CD14-positive monocyte (primary cell): Measurements from ENCODE around the gene CNOT4. TPM values are rescaled to one million over a fixed set of nuclear protein-coding genes. Genes with fewer than 3 reads are reported as not detected.

Source experiments
- DNase-seq, 3 donors: peaks; one replicate each; pipeline ENCODE4 v3.0.0-alpha.2; 2011 to 2022
- H2AFZ ChIP-seq: 2 replicates; pipeline ENCODE4 v1.6.0; 2012; ENCODE audit warnings: mild to moderate bottlenecking, low read depth, low read length, inconsistent platforms; ENCODE audit not compliant: insufficient read depth, poor library complexity, severe bottlenecking
- H3K27ac ChIP-seq, 2 donors: 1 replicate in 1 of 2; 2 replicates in 1 of 2; pipeline ENCODE4 v1.5.1; 2012 to 2013; ENCODE audit warnings: low read length in 2 of 2, control low read depth in 1 of 2, inconsistent platforms in 1 of 2, low read depth in 1 of 2, mild to moderate bottlenecking in 1 of 2
- H3K27me3 ChIP-seq, 2 donors: one replicate each; pipeline versions ENCODE4 v1.6.0 to v1.6.1; 2011 to 2013; ENCODE audit warnings: low read length in 2 of 2; ENCODE audit not compliant: control insufficient read depth in 2 of 2, insufficient read depth in 2 of 2
- H3K36me3 ChIP-seq, 2 donors: replicated peaks in 1 of 2; 1 replicate in 1 of 2; 2 replicates in 1 of 2; pipeline versions ENCODE4 v1.5.1 to v1.6.1; 2012 to 2013; ENCODE audit warnings: low read length in 2 of 2, control low read depth in 1 of 2, inconsistent platforms in 1 of 2, mild to moderate bottlenecking in 1 of 2; ENCODE audit not compliant: insufficient read depth in 2 of 2, control insufficient read depth in 1 of 2
- H3K4me1 ChIP-seq, 2 donors: 1 replicate in 1 of 2; 2 replicates in 1 of 2; pipeline versions ENCODE4 v1.5.1 to v1.6.1; 2012 to 2013; ENCODE audit warnings: low read length in 2 of 2, control low read depth in 1 of 2, inconsistent platforms in 1 of 2, mild to moderate bottlenecking in 1 of 2, moderate library complexity in 1 of 2; ENCODE audit not compliant: insufficient read depth in 2 of 2, control insufficient read depth in 1 of 2
- H3K4me2 ChIP-seq: replicated peaks from 2 replicates; pipeline ENCODE3; 2012; ENCODE audit warnings: low read length, moderate library complexity, mild to moderate bottlenecking; ENCODE audit not compliant: poor library complexity, severe bottlenecking; ENCODE audit errors: extremely low read depth
- H3K4me3 ChIP-seq, 3 experiments: fragments of 200-600 bp in 1 of 3; sonication (generic) in 1 of 3; replicated peaks in 1 of 3; 1 replicate in 2 of 3; 2 replicates in 1 of 3; pipeline ENCODE4 v1.5.1; 2011 to 2013; ENCODE audit warnings: low read length in 3 of 3, mild to moderate bottlenecking in 3 of 3, control low read depth in 2 of 3, low read depth in 2 of 3, inconsistent platforms in 1 of 3, moderate library complexity in 1 of 3
- H3K79me2 ChIP-seq: 2 replicates; pipeline ENCODE4 v1.6.0; 2012; ENCODE audit warnings: mild to moderate bottlenecking, control low read depth, inconsistent platforms, low read length, moderate library complexity; ENCODE audit not compliant: insufficient read depth
- H3K9ac ChIP-seq: 2 replicates; pipeline ENCODE4 v1.6.0; 2017; ENCODE audit warnings: low read length, mild to moderate bottlenecking; ENCODE audit not compliant: insufficient read depth, poor library complexity, severe bottlenecking
- H3K9me3 ChIP-seq, 2 donors: replicated peaks in 1 of 2; 1 replicate in 1 of 2; 2 replicates in 1 of 2; pipeline versions ENCODE4 v1.5.1 to v1.6.1; 2012 to 2013; ENCODE audit warnings: low read length in 2 of 2, control low read depth in 1 of 2; ENCODE audit not compliant: control insufficient read depth in 1 of 2, insufficient read depth in 1 of 2
- H4K20me1 ChIP-seq: 2 replicates; pipeline ENCODE4 v1.6.0; 2012; ENCODE audit warnings: mild to moderate bottlenecking, low read length, control low read depth, moderate library complexity; ENCODE audit not compliant: insufficient read depth
- H3K27ac Mint-ChIP-seq, 7 donors: one replicate each; pipeline ENCODE4 v1.8.0; 2020; ENCODE audit warnings: mild to moderate bottlenecking in 7 of 7, mixed read lengths in 7 of 7, moderate library complexity in 6 of 7, inconsistent platforms in 2 of 7
- H3K27me3 Mint-ChIP-seq, 3 donors: one replicate each; pipeline ENCODE4 v1.8.0; 2021 to 2022; ENCODE audit warnings: low read depth in 3 of 3, mild to moderate bottlenecking in 3 of 3, mixed read lengths in 3 of 3, moderate library complexity in 3 of 3, inconsistent platforms in 1 of 3
- H3K36me3 Mint-ChIP-seq, 2 donors: one replicate each; pipeline ENCODE4 v1.8.0; 2020; ENCODE audit warnings: mixed read lengths in 2 of 2, inconsistent platforms in 1 of 2, mild to moderate bottlenecking in 1 of 2
- H3K4me1 Mint-ChIP-seq: one replicate; pipeline ENCODE4 v1.8.0; 2020; ENCODE audit warnings: mild to moderate bottlenecking, mixed read lengths
- H3K4me3 Mint-ChIP-seq, 2 donors: one replicate each; pipeline ENCODE4 v1.8.0; 2020; ENCODE audit warnings: mild to moderate bottlenecking in 2 of 2, mixed read lengths in 2 of 2, moderate library complexity in 1 of 2
- H3K9me3 Mint-ChIP-seq, 7 donors: one replicate each; pipeline ENCODE4 v1.8.0; 2020 to 2022; ENCODE audit warnings: mixed read lengths in 7 of 7, mild to moderate bottlenecking in 6 of 7, moderate library complexity in 6 of 7, inconsistent platforms in 2 of 7
- CTCF ChIP-seq: fragments of 200-600 bp; IDR thresholded peaks from one replicate; pipeline ENCODE4 v1.8.0; 2022; ENCODE audit warnings: antibody characterized with exemption, mild to moderate bottlenecking
- WGBS: methylation state at CpG from one replicate; pipeline ENCODE4 v1.1.5; 2013; ENCODE audit warnings: missing lambda C conversion rate; ENCODE audit not compliant: insufficient coverage; 5-methylcytosine and 5-hydroxymethylcytosine counted together
- intact Hi-C, 2 donors: fragments of 100-400 bp; cut with micrococcal nuclease; formaldehyde crosslinking; loops; one replicate each; pipeline versions ENCODE4 v1.15.0 to v1.15.1; 2023
- polyA plus RNA-seq, 3 donors: library from polyadenylated mRNA; depleted of rRNA in 1 of 3; unstranded in 2 of 3; stranded (reverse) in 1 of 3; fragments of 300-500 nt in 2 of 3; fragments of >200 nt in 1 of 3; fragmentation: Illumina TruSeq in 2 of 3; gene quantifications; 1 replicate in 2 of 3; 2 replicates in 1 of 3; pipeline ENCODE4 v1.2.3, GENCODE V29; 2012 to 2021

Gene CNOT4
- polyA plus RNA-seq, 3 donors = 4.3 to 7.9 (median 6.3) TPM

GRCh38 chr7:135519233-135519688 is 9.4 kb upstream of the CNOT4 start:
- Mint-ChIP-seq H3K4me1 (peaks cover 11% of the 10 kb centered on the region), H3K27ac (no peak overlapping the region), H3K9me3 (peaks cover 4 to 10% (median 6%) of the 10 kb centered on the region in 7 donors), H3K27me3 (peaks cover 0 to 3% (median 2%) of the 10 kb centered on the region in 3 donors), H3K4me3 (no peak overlapping the region), H3K36me3 (no peaks in the 10 kb centered on the region)
- H3K4me3 ChIP-seq = no peak overlapping the region
- no peaks in the 10 kb centered on the region for H3K36me3 ChIP-seq
- no peak overlapping the region for H3K9ac ChIP-seq
- peaks cover 7% of the 10 kb centered on the region in 2 donors for H3K4me1 ChIP-seq
- intact Hi-C loops = loop anchor here in 1 of 2 donors (10.0 kb wide), 1 partner anchor 146 kb away; the partner anchor contains the start of gene STMP1
- H4K20me1 ChIP-seq = no peaks in the 10 kb centered on the region
- H3K79me2 ChIP-seq = no peaks in the 10 kb centered on the region
- no peaks in the 10 kb centered on the region for H3K9me3 ChIP-seq
- no peak for TF ChIP-seq CTCF
- no peak overlapping the region for H3K27ac ChIP-seq
- no peak overlapping the region for H2AFZ ChIP-seq
- H3K27me3 ChIP-seq = no peaks in the 10 kb centered on the region
- no peak overlapping the region for H3K4me2 ChIP-seq
- no peak for DNase-seq

- no peak overlapping the region for H3K27ac Mint-ChIP-seq
- Histone ChIP-seq H3K9me3 (no peaks in the 10 kb centered on the region), H2AFZ (no peak overlapping the region), H3K27me3 (no peaks in the 10 kb centered on the region), H3K4me1 (peaks cover 7% of the 10 kb centered on the region in 2 donors), H3K79me2 (no peaks in the 10 kb centered on the region), H3K9ac (no peak overlapping the region), H3K36me3 (no peaks in the 10 kb centered on the region), H3K27ac (no peak overlapping the region), H3K4me3 (no peak overlapping the region), H4K20me1 (no peaks in the 10 kb centered on the region), H3K4me2 (no peak overlapping the region)
- H3K4me3 Mint-ChIP-seq = no peak overlapping the region
- intact Hi-C loops = loop anchor here in 1 of 2 donors (10.0 kb wide), 1 partner anchor 146 kb away; the partner anchor contains the start of gene STMP1
- H3K27me3 Mint-ChIP-seq = peaks cover 0 to 3% (median 3%) of the 10 kb centered on the region in 3 donors
- peaks cover 4 to 10% (median 6%) of the 10 kb centered on the region in 7 donors for H3K9me3 Mint-ChIP-seq
- DNase-seq = no peak
- peaks cover 11% of the 10 kb centered on the region for H3K4me1 Mint-ChIP-seq
- WGBS = no CpG with 5 or more reads among the region's 1 CpG
- H3K36me3 Mint-ChIP-seq = no peaks in the 10 kb centered on the region
- no peak for TF ChIP-seq CTCF
Measured at GRCh38 chr7:135518748-135519147, 8.8 kb upstream of the CNOT4 start.
